ENCODE data around the gene CACNG5. TPM values are rescaled to one million over a fixed set of nuclear protein-coding genes. Genes with fewer than 3 reads are reported as not detected.

Gene CACNG5, protein sequence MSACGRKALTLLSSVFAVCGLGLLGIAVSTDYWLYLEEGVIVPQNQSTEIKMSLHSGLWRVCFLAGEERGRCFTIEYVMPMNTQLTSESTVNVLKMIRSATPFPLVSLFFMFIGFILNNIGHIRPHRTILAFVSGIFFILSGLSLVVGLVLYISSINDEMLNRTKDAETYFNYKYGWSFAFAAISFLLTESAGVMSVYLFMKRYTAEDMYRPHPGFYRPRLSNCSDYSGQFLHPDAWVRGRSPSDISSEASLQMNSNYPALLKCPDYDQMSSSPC
- not detected for total RNA-seq
- not detected for polyA plus RNA-seq (ENCODE audit: insufficient read length in 6 of 6)
- long read RNA-seq, donor 1, result 0 reads
- long read RNA-seq, donor 2, result 0 reads
- long read RNA-seq, donor 3, result 0 reads
- long read RNA-seq, donor 4, result 0 reads
- long read RNA-seq, donor 5, result 0 reads
- long read RNA-seq, donor 6, result 0 reads
- long read RNA-seq, donor 7, result 0 reads
- long read RNA-seq, donor 8, result 0 reads
- long read RNA-seq, donor 9, result 0 reads
- long read RNA-seq, donor 10, result 0 reads
- long read RNA-seq, donor 11, result 0 reads
- long read RNA-seq, donor 12, result 0 reads

DNA sequence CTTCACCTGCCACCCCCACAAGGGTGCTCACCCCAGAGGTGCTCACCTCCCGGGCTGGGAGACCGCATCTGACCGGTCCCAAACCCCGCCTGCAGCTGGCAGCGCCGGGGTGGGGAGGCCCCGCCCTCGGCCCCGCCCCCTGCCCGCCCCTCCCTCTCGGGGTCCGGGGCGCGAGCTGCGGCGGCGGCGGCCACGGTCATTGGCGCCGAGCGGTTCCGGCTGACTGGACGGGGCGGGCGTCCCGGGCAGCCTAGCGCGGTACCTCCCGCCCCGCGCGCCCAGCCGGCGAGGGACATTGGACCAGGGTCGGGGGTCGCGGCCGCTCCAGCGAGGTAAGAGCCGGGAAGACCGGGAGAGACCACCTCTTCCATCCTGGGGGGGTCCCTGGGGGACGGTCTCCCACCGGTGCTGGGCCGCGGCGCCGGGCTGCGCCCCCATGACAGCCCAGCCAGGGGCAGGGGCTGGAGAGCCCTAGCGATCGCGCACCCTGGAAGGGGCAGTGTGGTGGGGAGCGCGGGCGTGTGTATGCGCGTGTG is at the start of gene CACNG5:
TSS of gene CACNG5 (plus strand) at position 199 of the 536 bp plus-strand sequence. CDS start 42,216 bp downstream, outside the sequence.
- Histone ChIP-seq H3K36me3 (no peaks in the 10 kb centered on the region), H3K27ac (no peak within 1 kb of the TSS), H3K4me1 (no peaks in the 10 kb centered on the region), H3K9me3 (no peaks in the 10 kb centered on the region), H3K27me3 (peaks cover 28 to 93% of the 10 kb centered on the region in 2 donors), H3K4me3 (no peak within 1 kb of the TSS)
- DNase-seq (peak in 1 of 4 donors; percentile 2), ATAC-seq (no peak)
- intact Hi-C loops (cut with DNase I), result no loop called here
- TF ChIP-seq, protein P1, sequence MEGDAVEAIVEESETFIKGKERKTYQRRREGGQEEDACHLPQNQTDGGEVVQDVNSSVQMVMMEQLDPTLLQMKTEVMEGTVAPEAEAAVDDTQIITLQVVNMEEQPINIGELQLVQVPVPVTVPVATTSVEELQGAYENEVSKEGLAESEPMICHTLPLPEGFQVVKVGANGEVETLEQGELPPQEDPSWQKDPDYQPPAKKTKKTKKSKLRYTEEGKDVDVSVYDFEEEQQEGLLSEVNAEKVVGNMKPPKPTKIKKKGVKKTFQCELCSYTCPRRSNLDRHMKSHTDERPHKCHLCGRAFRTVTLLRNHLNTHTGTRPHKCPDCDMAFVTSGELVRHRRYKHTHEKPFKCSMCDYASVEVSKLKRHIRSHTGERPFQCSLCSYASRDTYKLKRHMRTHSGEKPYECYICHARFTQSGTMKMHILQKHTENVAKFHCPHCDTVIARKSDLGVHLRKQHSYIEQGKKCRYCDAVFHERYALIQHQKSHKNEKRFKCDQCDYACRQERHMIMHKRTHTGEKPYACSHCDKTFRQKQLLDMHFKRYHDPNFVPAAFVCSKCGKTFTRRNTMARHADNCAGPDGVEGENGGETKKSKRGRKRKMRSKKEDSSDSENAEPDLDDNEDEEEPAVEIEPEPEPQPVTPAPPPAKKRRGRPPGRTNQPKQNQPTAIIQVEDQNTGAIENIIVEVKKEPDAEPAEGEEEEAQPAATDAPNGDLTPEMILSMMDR (IDR thresholded peaks at IDR 0.05), result no peak

DNA sequence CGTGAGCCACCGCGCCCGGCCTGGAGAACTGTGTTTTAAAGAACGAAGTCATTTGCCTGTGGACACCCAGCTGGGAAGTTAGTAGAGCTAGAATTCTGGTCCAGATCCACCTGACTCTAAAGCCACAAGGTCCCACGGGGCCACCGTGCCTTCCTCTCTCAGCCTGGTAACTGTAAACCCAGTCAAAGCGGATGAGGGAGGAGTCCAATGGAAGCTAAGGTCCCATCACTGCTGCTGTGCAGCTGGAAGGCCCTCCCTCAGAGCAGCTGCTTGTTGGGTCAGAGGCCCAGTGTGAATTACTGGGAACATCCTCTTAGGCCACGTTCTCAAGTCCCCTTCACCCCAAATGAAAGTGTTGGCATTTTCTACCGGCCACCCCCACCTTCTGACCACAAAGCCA is 48.8 kb upstream of the CACNG5 start:
- H3K36me3 ChIP-seq, result peaks cover 0 to 15% of the 10 kb centered on the region in 2 donors
- H3K27me3 ChIP-seq, result no peaks in the 10 kb centered on the region
- H3K4me1 ChIP-seq, result peaks cover 0 to 3% of the 10 kb centered on the region in 2 donors
- no peaks in the 10 kb centered on the region for H3K9me3 ChIP-seq
- H3K27ac ChIP-seq, result no peak overlapping the region
- TF ChIP-seq, protein P1 (IDR thresholded peaks at IDR 0.05), result no peak
- no peak overlapping the region for H3K4me3 ChIP-seq
- ATAC-seq, result no peak
- peak in 1 of 4 donors; percentile 55 for DNase-seq
- intact Hi-C loops (cut with DNase I), result no loop called here

DNA sequence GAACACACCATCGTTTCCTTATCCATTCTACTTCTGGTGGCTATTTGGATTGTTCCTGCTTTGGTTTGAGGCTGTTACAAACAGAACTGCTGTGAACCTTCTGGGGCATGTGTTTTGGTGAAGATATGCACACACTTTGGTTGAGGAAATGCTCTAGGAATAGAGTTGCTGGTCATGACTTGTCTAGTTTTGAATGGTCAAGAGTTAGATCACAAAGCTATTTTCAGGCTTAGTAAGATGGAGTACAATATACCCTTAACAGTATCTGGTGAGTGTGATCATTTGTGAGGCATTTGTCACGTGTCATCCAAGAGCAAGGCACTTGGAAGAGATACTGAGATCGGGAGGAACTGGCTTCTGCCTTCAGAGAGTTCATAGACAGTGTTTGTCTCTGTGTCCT is 47.0 kb upstream of the CACNG5 start:
- Histone ChIP-seq H3K27me3 (no peaks in the 10 kb centered on the region), H3K36me3 (peaks cover 0 to 15% of the 10 kb centered on the region in 2 donors), H3K27ac (no peak overlapping the region), H3K4me3 (no peak overlapping the region), H3K4me1 (peaks cover 0 to 11% of the 10 kb centered on the region in 2 donors), H3K9me3 (no peaks in the 10 kb centered on the region)
- intact Hi-C loops (cut with DNase I), result no loop called here
- DNase-seq (no peak), ATAC-seq (no peak)
- TF ChIP-seq, protein P1 (IDR thresholded peaks at IDR 0.05), result no peak

DNA sequence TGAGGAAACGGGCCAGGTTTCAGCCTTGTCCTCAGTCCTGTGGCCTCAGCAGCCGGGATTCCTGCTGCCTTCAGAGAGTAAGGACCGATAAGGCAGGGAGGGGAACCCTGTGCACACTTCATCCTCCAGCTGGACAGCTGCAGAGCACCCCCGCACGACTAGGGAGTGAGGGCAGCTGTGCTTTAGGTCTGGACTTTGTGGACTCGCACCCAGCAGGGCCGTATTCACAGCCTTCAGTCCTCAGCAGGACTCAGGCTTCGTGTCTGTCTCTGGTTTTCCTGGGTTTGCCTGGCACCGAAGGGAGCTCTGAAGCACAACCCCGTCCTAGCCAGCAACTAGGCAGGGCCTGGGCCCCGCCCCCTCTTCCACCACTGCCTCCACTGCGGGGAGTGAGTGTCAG is 45.8 kb upstream of the CACNG5 start:
- DNase-seq (peak in 1 of 4 donors; percentile 49), ATAC-seq (no peak)
- H3K36me3 ChIP-seq, result peaks cover 0 to 15% of the 10 kb centered on the region in 2 donors

More for the DNA sequence above, 45.8 kb upstream of the CACNG5 start:
- Histone ChIP-seq H3K4me3 (no peak overlapping the region), H3K9me3 (no peaks in the 10 kb centered on the region), H3K27ac (no peak overlapping the region), H3K4me1 (peaks cover 0 to 11% of the 10 kb centered on the region in 2 donors), H3K27me3 (no peaks in the 10 kb centered on the region)
- intact Hi-C loops (cut with DNase I), result no loop called here
- TF ChIP-seq, protein P1 (IDR thresholded peaks at IDR 0.05), result no peak
